Small intestine (tissue), 7 donors: Measurements from ENCODE around the gene PROS1. TPM values are rescaled to one million over a fixed set of nuclear protein-coding genes. Genes with fewer than 3 reads are reported as not detected.
"Not testable (repeated sequence)": the region's sequence is repeated elsewhere in the genome, so short reads cannot be mapped to it uniquely, and the experiment has no call there.

Experiments used
- DNase-seq, 2 donors: peaks; one replicate each; pipeline versions ENCODE4 v3.0.0 to v3.0.0-alpha.2; 2013
- FAIRE-seq: peaks from 2 replicates; lab custom pipeline; 2012; peaks lifted over from hg19 to GRCh38; lab: Jason Lieb, UNC
- H3K27ac ChIP-seq, 3 donors: one replicate each; pipeline ENCODE4 v1.5.1; 2013; ENCODE audit warnings: low read length in 2 of 3, mild to moderate bottlenecking in 2 of 3, control low read depth in 1 of 3, inconsistent platforms in 1 of 3, low read depth in 1 of 3, moderate library complexity in 1 of 3
- H3K27me3 ChIP-seq, 3 donors: one replicate each; pipeline ENCODE4 v1.6.1; 2013; ENCODE audit warnings: low read length in 3 of 3, inconsistent platforms in 1 of 3; ENCODE audit not compliant: control insufficient read depth in 3 of 3, insufficient read depth in 3 of 3
- H3K36me3 ChIP-seq, 3 donors: one replicate each; pipeline ENCODE4 v1.6.1; 2013; ENCODE audit warnings: low read length in 3 of 3, inconsistent platforms in 1 of 3, low read depth in 1 of 3, mild to moderate bottlenecking in 1 of 3, moderate library complexity in 1 of 3; ENCODE audit not compliant: control insufficient read depth in 3 of 3, insufficient read depth in 2 of 3
- H3K4me1 ChIP-seq, 3 donors: one replicate each; pipeline ENCODE4 v1.6.1; 2013; ENCODE audit warnings: low read length in 2 of 3, inconsistent platforms in 1 of 3, low read depth in 1 of 3, mild to moderate bottlenecking in 1 of 3, moderate library complexity in 1 of 3; ENCODE audit not compliant: control insufficient read depth in 3 of 3, insufficient read depth in 2 of 3
- H3K4me3 ChIP-seq, 3 donors: one replicate each; pipeline ENCODE4 v1.5.1; 2013; ENCODE audit warnings: low read length in 3 of 3, control low read depth in 1 of 3, inconsistent platforms in 1 of 3, low read depth in 1 of 3, mild to moderate bottlenecking in 1 of 3, moderate library complexity in 1 of 3
- H3K9me3 ChIP-seq, 2 donors: one replicate each; pipeline ENCODE4 v1.6.1; 2013; ENCODE audit warnings: low read depth in 1 of 2, low read length in 1 of 2; ENCODE audit not compliant: control insufficient read depth in 2 of 2, insufficient read depth in 1 of 2
- WGBS, 3 donors: extraction: QIAGEN DNeasy Blood & Tissue Kit; methylation state at CpG; one replicate each; pipeline ENCODE4 v1.1.7; 2013; 5-methylcytosine and 5-hydroxymethylcytosine counted together
- polyA plus RNA-seq, 4 donors: library from polyadenylated mRNA; stranded (reverse) in 3 of 4; unstranded in 1 of 4; fragments of 200-250 nt in 3 of 4; fragments of 120-200 nt in 1 of 4; gene quantifications; one replicate each; pipeline versions ENCODE4 v1.2.1 to v1.2.3, GENCODE V29; 2013
- donor health status: healthy with polysubstance abuse.
- donor health status: control.
- donor health status: control.
- donor health status: Bipolar disorder and iron deficiency.
- donor health status: healthy.

The PROS1 gene
- polyA plus RNA-seq, 4 donors, result 1.1 to 68.0 (median 14.1) TPM

DNA sequence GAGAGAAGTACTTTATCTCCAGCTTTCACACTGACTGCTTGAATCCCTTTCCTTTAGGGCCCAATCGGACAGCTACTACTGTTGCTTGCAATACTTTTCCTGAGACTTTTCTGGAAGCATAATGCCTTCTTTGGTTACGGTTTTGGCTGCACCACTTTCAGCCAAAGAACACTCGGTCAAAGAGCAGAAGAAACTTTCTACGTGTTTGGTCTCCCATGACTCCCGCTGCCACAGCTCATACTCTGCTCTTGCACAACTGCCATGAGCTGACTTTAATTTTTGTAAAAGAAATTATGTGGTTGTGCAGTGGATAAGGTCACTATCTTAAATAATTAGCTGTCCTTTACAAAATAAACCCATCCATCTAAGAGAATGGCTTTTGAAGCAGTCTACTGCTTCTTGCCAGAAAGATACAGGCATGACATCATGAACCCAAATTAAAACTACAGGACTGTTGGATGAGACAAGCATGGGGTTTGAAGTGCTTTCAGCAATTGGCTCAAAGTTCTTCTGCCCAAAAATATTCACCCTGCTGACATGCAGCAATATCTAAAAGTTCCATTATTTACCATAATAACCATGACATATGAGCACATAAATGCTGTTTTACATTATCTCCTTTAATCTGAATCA, 42.0 kb downstream of the PROS1 start:
- no peaks in the 10 kb centered on the region for H3K4me1 ChIP-seq
- no peak for DNase-seq
- no peaks in the 10 kb centered on the region for H3K9me3 ChIP-seq
- no peak overlapping the region for H3K27ac ChIP-seq
- 73 to 92% (median 79%) methylated on average over 5 of the region's 5 CpGs for WGBS, 3 donors
- no peak overlapping the region for H3K4me3 ChIP-seq
- no peak for FAIRE-seq
- H3K27me3 ChIP-seq, result no peaks in the 10 kb centered on the region
- H3K36me3 ChIP-seq, result no peaks in the 10 kb centered on the region

DNA sequence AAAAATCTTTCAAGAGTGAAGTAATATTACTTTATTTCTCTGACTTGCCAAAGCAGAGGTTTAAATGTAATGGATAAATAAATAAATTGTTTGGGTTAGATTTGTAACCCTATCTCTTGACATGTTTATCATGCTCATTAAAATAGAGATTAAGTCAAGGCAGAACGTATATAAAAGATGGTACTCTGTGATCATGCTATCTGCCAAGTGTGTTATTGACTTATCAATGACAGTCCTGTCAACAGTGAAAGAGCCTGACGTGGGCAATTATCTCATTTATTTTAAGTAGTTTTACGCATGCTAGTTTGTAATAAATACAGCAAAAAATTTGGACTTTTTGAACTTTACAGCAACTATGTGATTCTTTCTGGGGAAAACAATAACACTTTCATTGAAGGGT, 43.7 kb downstream of the PROS1 start:
- Histone ChIP-seq H3K9me3 (no peaks in the 10 kb centered on the region), H3K27me3 (no peaks in the 10 kb centered on the region), H3K4me1 (no peaks in the 10 kb centered on the region), H3K36me3 (no peaks in the 10 kb centered on the region), H3K4me3 (no peak overlapping the region), H3K27ac (no peak overlapping the region)
- WGBS, 3 donors, result 47 to 59% (median 50%) methylated on average over 3 of the region's 3 CpGs
- FAIRE-seq, result no peak
- no peak for DNase-seq

DNA sequence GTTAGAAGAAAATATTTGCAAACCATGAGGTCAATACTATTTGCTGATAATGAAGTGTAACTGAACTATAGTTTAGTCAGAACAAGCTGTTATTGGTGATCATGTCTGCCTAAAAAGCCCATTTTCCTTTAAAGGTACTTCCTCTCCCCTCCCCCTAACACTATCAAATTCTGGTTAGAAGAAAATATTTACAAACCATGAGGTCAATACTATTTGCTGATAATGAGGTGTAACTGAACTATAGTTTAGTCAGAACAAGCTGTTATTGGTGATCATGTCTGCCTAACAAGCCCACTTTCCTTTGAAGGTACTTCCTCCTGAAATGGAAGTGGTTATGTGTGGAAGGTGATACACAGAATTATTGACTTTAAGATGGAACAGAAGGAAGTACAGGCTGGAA, 46.9 kb downstream of the PROS1 start:
- no peaks in the 10 kb centered on the region for H3K36me3 ChIP-seq
- no peak overlapping the region for H3K27ac ChIP-seq
- no peak overlapping the region for H3K4me3 ChIP-seq
- FAIRE-seq (no peak), DNase-seq (no peak)
- H3K9me3 ChIP-seq, result no peaks in the 10 kb centered on the region
- no peaks in the 10 kb centered on the region for H3K4me1 ChIP-seq
- H3K27me3 ChIP-seq, result no peaks in the 10 kb centered on the region

DNA sequence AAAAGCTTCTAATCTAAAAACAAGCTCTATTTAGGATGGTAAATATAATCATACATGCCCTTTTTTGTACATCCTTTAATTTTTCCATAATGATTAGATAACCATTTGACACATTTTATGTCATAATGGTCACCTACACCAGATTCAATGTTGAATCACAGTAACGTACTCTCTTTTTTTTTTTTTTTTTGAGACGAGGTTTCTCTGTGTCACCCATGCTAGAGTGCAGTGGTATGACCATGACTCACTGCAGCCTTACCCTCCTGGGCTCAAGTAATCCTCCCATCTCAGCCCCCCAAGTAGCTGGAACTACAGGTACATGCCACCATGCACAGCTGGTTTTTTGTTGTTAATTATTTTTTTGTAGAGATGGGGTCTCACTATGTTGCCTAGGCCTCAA, 49.2 kb downstream of the PROS1 start:
- WGBS, 3 donors, result 88 to 92% (median 92%) methylated on average over 2 of the region's 2 CpGs
- Histone ChIP-seq H3K4me3 (no peak overlapping the region), H3K9me3 (no peaks in the 10 kb centered on the region), H3K27ac (no peak overlapping the region), H3K4me1 (no peaks in the 10 kb centered on the region), H3K36me3 (no peaks in the 10 kb centered on the region), H3K27me3 (no peaks in the 10 kb centered on the region)
- no peak for DNase-seq
- FAIRE-seq, result no peak

DNA sequence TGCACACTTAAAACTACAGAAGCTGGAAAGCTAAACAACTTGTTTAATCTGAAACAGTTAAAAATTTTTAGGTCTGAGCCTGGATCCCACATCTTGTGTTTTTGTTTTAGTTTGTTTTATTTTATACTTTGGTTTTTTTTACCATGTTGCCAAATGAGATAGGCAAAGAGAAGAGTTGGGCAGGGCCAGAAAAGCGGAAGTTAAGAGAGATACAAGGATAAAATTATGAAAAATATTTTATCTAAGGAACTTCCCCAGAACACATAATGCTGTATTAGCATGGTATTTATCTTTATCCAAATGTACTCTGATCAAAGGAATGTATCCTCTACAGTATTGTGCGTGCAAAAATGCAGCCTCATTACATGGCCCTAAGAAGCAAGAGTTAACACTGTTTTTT, 50.7 kb downstream of the PROS1 start:
- no peaks in the 10 kb centered on the region for H3K4me1 ChIP-seq
- no peaks in the 10 kb centered on the region for H3K9me3 ChIP-seq
- DNase-seq (no peak), FAIRE-seq (no peak)
- H3K27me3 ChIP-seq, result no peaks in the 10 kb centered on the region
- no peak overlapping the region for H3K27ac ChIP-seq
- WGBS, 3 donors, result 89 to 93% (median 91%) methylated on average over 2 of the region's 2 CpGs
- peaks cover 0 to 2% (median 0%) of the 10 kb centered on the region in 3 donors for H3K36me3 ChIP-seq
- no peak overlapping the region for H3K4me3 ChIP-seq

DNA sequence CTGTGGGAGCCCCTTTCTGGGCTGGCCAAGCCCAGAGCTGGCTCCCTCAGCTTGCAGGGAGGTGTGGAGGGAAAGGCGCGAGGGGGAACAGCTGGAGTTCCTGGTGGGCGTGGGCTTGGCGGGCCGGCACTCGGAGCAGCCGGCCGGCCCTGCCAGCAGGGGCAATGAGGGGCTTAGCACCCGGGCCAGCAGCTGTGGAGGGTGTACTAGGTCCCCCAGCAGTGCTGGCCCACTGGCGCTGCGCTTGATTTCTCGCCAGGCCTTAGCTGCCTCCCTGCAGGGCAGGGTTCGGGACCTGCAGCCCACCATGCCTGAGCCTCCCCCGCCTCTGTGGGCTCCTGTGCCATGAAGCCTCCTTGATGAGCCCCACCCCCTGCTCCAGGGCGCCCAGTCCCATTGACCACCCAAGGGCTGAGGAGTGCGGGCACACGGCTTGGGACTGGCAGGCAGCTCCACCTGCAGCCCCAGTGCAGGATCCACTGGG, 56.1 kb downstream of the PROS1 start:
- not testable (repeated sequence) for H3K36me3 ChIP-seq, H3K4me1 ChIP-seq, H3K27me3 ChIP-seq, DNase-seq, FAIRE-seq, H3K9me3 ChIP-seq, H3K4me3 ChIP-seq, H3K27ac ChIP-seq
- 95 to 97% (median 96%) methylated on average over 16 to 17 of the region's 17 CpGs for WGBS, 3 donors

DNA sequence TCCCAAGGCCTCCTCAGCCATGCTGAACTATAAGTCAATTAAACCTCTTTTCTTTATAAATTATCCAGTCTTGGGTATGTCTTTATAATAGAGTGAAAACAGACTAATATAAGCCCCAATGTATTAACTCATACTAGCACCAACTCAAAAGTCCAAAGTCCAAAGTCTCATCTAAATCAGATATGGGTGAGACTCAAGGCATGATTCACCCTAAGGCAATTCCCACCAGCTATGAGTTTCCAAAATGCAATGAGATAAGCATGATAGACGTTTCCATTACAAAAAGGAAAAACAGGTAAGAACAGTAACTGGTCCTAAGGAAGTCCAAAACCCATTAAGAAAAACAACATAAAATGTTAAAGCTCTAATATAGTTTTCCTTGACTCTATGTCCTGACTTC, 60.1 kb downstream of the PROS1 start:
- H3K27me3 ChIP-seq, H3K4me1 ChIP-seq, FAIRE-seq, H3K9me3 ChIP-seq, H3K4me3 ChIP-seq, H3K27ac ChIP-seq, H3K36me3 ChIP-seq: not testable (repeated sequence)
- peak in 1 of 2 donors; percentile 34 for DNase-seq
- WGBS, 3 donors, result 14 to 43% (median 24%) methylated on average over 1 of the region's 1 CpG

DNA sequence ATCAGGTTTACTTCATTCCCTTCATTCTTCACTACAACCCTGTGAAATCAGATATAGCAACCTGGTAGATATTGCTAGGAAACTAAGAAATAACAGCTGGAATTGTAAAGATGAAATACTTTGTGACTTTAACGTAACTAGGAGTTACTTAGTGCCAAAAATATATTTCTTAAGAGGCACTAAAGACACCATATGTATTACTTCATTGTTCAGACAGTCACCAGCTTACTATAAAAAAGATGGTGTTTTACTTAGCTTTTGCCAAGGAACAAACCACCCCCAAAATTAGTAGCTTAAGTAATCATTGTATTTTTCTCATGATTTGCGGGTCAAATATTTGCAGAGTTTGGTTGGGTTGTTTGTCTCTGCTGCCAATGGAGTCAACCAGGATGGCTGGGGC, 62.5 kb downstream of the PROS1 start:
- 69 to 86% (median 84%) methylated on average over 2 of the region's 2 CpGs for WGBS, 3 donors
- no peak for FAIRE-seq
- DNase-seq, result no peak
- no peak overlapping the region for H3K4me3 ChIP-seq
- H3K9me3 ChIP-seq, result peaks cover 2 to 15% of the 10 kb centered on the region in 2 donors
- H3K27ac ChIP-seq, result no peak overlapping the region
- no peaks in the 10 kb centered on the region for H3K4me1 ChIP-seq
- no peaks in the 10 kb centered on the region for H3K27me3 ChIP-seq
- peaks cover 0 to 6% (median 0%) of the 10 kb centered on the region in 3 donors for H3K36me3 ChIP-seq

DNA sequence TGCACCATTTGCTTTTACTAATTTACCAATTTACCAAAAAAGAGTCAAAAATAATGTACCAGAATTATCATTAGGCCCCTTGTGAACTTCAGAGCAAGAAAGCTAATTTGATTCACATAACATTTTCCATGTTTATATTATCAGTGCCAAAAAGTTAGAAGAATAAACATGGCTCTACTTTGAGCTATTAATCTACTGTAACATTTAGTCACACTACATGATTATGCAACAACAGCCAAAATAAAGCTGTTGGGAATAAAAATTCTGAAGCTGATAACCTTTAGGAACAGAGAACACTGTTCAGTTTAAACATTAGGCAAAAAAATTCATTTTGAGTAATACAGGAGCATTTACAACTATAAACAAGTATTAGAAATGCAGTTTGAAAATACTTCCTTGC, 63.6 kb downstream of the PROS1 start:
- Histone ChIP-seq H3K36me3 (peaks cover 0 to 6% (median 0%) of the 10 kb centered on the region in 3 donors), H3K4me3 (no peak overlapping the region), H3K27ac (no peak overlapping the region), H3K9me3 (peaks cover 2 to 15% of the 10 kb centered on the region in 2 donors), H3K4me1 (no peaks in the 10 kb centered on the region), H3K27me3 (no peaks in the 10 kb centered on the region)
- no peak for DNase-seq
- no peak for FAIRE-seq
